Measurements from ENCODE around the gene FAM117A.
"Not testable (repeated sequence)": the region's sequence is repeated elsewhere in the genome, so short reads cannot be mapped to it uniquely, and the experiment has no call there.

The FAM117A gene

GRCh38 chr17:49762151-49762941 lies 1.6 kb downstream of the FAM117A start:
- no peak for DNase-seq (ENCODE audit: low spot score)

GRCh38 chr17:49760932-49761558 lies 2.9 kb downstream of the FAM117A start:
- no peak for DNase-seq (ENCODE audit: low spot score)

DNA sequence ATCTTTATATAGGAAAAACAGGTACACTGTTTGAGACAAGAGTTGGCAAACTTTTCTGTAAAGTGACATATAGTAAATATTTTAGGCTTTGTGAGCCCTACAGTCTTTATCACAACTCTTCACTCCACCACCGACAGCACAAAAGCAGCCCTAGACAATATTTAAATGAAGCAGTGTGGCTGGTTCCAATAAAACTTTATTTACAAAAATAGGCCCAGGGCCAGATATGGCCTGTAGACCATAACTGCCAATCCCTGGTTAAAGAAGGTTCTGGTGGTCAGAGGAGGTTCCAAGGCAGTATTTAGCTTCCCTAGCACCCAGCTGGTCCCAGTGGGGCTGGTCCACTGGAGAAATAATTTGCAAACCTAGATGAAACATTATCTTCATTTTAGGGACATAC lies 3.6 kb downstream of the FAM117A start:
- no peak for DNase-seq (ENCODE audit: low spot score)

GRCh38 chr17:49759203-49759602 lies 4.7 kb downstream of the FAM117A start:
- no peak for DNase-seq (ENCODE audit: low spot score)

DNA sequence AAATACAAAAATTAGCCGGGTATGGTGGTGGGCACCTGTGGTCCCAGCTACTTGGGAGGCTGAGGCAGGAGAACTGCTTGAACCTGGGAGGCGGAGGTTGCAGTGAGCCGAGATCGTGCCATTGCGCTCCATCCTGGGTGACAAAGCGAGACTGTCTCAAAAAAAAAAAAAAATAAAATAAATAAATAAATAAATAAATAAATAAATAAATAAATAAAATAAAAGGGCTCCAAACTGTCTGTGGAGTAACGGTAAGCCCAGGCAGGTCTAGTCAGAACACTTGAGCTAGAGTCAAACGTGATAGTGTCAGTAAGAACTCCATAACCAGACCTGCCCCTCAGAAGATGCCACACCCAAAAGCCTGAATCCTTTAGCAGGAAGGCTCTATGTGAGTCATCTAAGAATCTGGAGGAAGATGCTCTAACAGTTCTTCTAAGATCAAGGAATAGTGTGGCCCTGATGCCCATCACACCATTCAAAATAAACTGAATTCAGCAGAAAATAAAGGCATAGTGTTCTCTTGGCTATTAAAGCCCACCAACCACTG lies 5.4 kb downstream of the FAM117A start:
- DNase-seq (ENCODE audit: low spot score): not testable (repeated sequence)

DNA sequence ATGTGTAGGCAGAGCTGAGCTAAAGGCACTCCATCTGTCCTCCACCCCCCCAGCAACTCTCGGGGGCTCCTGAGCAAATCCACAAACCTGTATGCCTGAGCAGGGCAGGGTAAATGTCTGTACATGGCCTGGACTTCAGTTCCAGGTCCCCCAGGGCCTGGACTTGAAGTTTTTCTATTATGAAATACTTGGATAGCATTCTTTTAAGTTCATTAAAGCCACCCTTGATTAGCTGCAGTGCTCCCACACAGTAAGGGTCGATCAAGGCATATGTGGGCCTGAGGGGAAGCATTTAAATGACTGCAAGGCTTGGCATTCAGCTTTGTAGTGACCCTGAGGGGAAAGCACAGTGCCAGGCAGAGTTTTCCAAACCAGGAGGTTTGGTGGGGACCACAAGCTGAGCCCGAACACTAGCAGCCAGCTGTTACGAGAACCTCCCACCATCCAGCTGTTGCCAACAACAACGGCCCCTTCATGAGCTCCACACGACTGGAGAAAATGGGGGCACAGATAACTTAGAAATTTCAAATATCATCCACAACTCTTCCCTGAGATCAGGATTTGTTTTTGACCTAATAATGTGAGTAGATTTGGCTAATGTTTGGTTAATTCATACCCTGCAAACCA lies 6.7 kb downstream of the FAM117A start:
- DNase-seq (ENCODE audit: low spot score): no peak

GRCh38 chr17:49756323-49757150 lies 7.4 kb downstream of the FAM117A start:
- no peak for DNase-seq (ENCODE audit: low spot score)

- DNase-seq (ENCODE audit: low spot score): no peak
Observed at GRCh38 chr17:49755663-49756283, 8.2 kb downstream of the FAM117A start.

GRCh38 chr17:49753959-49754391 lies 10.0 kb downstream of the FAM117A start:
- no peak for DNase-seq (ENCODE audit: low spot score)

DNA sequence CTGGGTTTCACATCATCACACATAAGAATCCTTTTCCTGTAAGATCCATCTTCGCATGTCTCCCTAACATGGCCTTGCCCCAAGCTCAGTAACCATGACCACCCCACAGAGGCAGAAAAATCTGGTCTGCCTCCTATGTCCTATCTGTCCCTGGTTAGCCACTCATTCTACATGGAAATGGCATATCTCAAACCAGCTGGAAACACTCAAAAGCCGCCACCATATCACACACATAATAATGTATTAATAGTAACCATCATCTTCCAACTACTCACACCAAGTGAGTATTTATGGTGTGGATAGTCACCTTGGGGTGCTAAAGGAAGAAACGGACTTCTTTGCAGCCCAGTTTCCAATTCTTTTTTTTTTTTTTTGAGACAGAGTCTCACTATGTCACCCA lies 11.4 kb downstream of the FAM117A start:
- no peak for DNase-seq (ENCODE audit: low spot score)

- DNase-seq (ENCODE audit: low spot score): no peak
Observed at GRCh38 chr17:49749730-49750129, 14.2 kb downstream of the FAM117A start.

- peak; percentile 75 for DNase-seq (ENCODE audit: low spot score)
Observed at GRCh38 chr17:49748791-49749190, 15.1 kb downstream of the FAM117A start.

DNA sequence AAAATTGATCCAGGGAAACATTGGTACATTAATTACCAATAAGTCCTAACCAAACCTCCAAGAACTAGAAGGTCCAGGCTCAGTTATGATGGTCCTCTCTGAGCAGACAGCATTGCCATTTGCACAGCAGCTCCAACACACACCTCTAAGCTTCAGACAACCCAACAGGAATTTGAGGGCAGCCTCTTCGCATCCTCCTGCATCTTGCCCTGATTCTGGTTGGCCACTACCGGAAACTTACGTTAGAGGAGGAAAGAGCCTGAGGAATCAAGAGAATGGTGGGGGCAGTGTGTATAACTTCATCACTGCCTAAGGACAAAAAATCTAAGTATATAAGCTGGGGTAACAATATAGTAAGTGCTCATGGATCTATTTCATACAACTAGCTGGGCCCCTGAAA lies 15.7 kb downstream of the FAM117A start:
- no peak for DNase-seq (ENCODE audit: low spot score)

DNA sequence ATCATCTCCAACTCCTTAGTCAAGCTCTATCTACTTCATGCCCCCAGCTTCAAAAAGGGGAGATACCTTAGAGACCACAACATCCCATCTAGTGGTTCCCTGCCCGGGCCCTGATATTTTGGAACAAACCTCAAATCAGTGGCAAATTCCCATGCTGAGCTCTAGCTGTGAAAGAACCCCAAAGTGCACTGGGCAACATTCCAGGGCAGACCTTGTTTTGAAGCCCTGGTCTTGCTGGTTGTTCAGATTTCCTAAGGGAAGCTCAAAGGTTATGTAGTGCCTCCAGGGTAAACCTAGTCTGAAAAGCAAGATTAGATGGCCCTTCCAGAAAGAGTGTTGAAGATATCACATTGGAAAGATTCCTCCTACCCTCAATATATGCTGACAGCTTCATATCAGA lies 16.3 kb downstream of the FAM117A start:
- DNase-seq (ENCODE audit: low spot score): no peak

- no peak for DNase-seq (ENCODE audit: low spot score)
Observed at GRCh38 chr17:49746791-49747490, 17.0 kb downstream of the FAM117A start.

GRCh38 chr17:49745175-49746139 lies 18.5 kb downstream of the FAM117A start:
- DNase-seq (ENCODE audit: low spot score): no peak

DNA sequence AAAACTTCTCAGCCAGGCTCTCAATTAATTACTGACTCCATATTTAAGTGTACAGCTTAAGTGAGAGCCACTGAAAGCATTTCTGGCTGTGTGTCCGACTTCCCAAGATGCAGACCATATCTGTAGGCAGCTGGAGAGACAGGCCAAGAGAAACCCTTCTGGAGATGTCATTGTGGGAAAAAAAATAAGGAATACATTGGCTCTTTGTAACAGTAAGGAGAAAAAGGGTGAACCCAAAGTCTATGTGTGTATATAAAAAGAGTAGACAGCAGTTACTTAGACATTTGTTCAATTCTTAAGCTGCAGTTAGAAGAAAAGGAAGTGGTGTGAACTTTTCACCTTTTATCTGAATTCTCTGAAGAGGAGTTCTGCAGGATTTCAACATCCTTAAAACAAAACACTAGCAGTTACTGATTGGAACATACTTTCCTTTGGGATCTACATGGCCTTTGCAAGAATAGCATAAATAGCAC lies 21.7 kb downstream of the FAM117A start:
- no peak for DNase-seq (ENCODE audit: low spot score)

- DNase-seq (ENCODE audit: low spot score): no peak
Observed at GRCh38 chr17:49741692-49742076, 22.2 kb downstream of the FAM117A start.

GRCh38 chr17:49741009-49741691 lies 22.8 kb downstream of the FAM117A start:
- no peak for DNase-seq (ENCODE audit: low spot score)

Data from activated CD4-positive, alpha-beta T cell treated with anti-CD3 and anti-CD28 coated beads, Interleukin-2, Interleukin-4, amounts not matched to agents 100 ng/mL and 50 ng/mL, durations not matched to agents 16 hours and 8 hours (primary cell).